ENCODE results near the gene GSTO2.
"Not testable (repeated sequence)": the region's sequence is repeated elsewhere in the genome, so short reads cannot be mapped to it uniquely, and the experiment has no call there.

The GSTO2 gene

DNA sequence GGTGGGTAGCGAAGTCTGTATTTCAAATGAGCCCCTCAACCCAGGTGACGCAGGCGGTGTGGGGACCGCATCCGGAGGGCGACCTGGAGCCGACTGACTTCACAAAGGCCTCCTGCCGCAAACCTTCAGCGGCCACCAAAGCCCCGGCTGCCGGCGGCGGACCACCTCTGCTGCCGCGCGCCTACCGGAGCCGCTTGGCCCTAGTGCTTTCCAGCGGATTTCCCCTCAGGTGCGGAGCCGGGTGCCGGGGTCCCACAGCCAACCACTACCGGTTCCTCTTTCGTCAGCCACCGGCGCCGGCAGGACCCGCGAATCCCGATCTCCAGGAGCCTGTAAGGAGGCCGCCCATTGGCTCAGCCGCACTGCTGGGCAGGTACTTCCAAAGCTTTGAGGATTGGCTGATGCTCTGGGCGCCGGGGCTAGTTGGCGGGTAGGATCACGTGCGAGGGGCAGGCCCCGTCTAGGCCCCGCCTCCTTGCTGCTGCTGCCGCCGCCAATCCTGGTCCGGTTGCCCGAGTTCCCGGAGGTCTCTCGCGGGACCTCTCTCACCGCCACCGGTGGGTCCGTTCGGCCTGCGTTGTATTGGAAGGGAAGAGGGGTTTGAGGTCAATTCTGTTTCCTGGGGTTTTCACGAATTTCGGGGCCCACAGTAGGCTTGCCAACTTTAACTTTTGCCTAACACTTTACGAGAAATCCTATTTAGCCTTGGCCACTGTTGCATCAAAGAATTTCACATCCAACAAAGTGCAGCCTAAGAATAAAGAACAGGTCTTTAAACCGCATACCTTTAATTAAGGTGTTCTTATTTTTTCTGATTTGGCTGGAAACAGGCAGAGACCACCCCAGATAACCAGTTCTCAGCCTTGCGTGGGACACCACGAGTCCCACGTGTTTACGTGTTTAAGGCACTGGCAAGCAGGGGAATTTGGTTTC, at the start of gene GSTO2:
GSTO2 (plus strand) TSS at position 472 of the 933 bp plus-strand sequence. CDS start 5,732 bp downstream, outside the sequence.
- DNase-seq (ENCODE audit: low read depth in 3 of 3, low spot score in 1 of 3), result peak; percentile 91 to 96 (median 95)

DNA sequence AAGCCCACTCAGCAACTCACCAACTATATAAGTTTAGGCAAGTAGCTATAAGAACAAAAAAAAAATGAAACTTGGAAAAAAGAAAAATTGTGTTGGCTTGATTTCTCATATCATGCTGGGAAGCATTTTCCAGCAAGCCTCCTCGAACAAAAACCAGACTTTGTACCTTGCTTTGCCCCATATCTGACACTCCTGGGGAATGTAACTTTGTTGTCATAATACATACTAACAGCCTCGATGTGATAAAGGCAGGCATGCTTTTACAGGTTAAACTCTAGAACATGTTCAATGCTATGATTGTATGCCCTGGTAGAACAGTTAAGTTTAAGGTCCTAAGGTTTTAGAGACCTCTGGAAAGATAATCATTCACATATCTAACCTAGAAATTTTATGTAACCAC, 48.5 kb upstream of the GSTO2 start:
- no peak for DNase-seq (ENCODE audit: low read depth in 3 of 3, low spot score in 1 of 3)

DNA sequence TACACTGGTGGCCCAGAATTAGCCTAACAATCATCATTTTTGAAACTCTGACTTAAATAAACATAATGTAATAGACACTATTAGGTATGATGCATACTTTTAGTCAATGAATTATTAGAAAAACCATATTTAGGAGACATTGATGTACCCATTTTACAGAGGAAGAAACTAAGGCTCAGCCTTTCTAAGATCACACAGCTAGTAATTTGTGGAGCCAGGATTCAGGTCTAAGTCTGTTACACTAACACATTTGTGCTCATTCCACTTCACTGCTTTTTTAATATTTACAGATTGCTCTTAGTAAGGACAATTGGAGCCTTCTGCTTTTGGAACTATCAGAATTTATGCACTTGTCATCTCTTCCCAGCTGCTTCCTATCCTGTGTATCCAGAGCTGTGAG, 45.7 kb upstream of the GSTO2 start:
- no peak for DNase-seq (ENCODE audit: low read depth in 3 of 3, low spot score in 1 of 3)

DNA sequence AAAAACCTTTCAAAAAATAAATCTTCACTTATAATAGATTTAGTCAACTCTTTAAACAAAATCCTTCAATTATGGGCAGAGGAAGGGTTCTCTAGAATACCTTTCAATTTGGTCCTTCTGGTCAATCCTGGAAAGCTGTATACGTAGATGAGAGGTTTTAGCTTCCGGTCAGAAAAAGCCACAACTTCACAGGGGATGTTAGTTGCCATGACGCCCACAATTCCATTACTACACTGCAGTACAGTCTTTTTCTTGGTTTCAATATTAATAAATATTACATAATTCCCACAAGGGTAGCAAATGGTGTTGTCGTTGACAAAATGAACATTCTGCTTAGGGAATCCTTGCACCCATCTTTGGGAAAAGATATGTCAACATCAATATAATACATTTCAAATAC, 38.5 kb upstream of the GSTO2 start:
- no peak for DNase-seq (ENCODE audit: low read depth in 3 of 3, low spot score in 1 of 3)

DNA sequence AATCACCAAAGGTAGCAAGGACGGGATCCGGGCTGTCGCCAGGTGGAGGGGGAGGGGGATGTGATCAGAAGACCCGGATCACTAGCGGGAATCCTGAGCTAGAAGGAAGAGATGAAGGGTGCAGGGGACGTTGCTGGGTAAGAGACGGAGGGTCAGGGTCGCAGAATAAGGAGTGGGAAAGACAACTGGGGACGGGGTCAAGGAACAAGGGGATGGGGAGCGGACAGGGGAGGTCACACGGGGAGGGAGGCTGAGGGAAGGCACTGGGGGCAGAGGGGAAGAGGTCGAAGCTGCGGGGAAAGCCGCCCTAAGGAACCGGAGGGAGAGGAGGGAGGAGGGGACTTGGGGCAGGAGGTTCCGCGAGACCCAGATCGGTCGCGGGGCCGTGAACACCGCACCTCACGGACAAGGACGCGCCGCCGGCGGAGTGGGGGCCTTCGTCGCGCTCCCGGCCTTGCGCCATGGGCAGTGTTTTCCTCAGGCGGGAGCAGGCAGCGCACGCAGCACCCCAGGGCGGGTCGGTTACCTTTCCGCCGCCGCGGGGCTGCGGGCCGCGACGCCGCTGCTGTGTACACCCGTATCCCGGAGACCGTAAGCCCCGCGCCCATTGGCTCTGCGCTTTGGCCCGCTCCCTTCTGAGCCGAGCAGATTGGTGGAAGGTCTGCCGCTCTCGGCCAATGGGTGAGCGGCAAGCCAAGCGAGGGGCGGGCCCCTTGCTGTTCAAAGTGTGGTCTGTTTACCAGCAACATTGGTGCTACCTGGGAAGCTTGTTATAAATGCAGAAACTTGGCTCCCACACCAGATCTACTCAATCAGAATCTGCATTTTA, 37.0 kb upstream of the GSTO2 start, which contains the start of gene CFAP43:
CFAP43 (minus strand) TSS at position 581 of the 829 bp plus-strand sequence; CDS start at position 463, 118 bp downstream.
- DNase-seq (ENCODE audit: low read depth in 3 of 3, low spot score in 1 of 3), result peak; percentile 99 to 100 (median 99)

DNA sequence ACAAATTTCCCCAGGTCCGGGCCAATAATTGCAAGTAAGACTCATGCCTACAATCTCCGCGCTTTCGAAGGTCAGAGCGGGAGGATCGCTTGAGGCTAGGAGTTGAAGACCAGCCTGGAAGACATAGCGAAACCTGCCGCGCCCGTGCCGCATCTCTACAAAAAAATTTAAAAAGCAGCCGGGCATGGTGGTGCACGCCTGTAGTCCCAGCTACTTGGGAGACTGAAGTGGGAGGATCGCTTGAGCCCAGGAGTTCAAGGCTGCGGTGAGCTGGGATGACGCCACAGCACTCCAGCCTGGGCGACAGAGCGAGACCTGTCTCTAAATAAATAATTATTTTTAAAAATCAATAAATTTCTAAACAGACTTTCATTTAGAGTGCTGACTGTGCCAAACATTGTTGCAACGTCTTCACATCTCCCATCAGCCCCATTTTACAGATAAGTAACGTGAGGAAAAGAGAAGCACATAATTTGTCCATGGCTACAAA, 36.3 kb upstream of the GSTO2 start:
- DNase-seq (ENCODE audit: low read depth in 3 of 3, low spot score in 1 of 3), result no peak

DNA sequence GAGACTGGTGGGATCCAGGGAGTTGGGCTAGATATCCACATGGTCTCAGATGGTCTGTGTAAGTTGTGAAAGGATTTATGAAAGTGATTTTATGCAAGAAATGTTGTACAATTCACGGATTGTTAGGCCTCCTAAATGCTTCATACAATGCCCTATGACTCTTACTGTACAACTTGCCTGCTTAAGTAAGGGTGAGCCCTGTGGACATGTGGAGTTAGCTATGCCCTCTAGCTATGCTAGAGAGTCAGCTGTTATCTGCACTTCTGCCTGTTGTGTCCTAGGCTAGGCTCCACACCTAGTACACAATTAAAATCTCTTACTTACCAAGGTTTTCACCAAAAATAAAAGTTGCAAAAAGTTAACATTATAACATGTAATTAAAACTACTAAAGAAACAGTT, 35.2 kb upstream of the GSTO2 start:
- DNase-seq (ENCODE audit: low read depth in 3 of 3, low spot score in 1 of 3), result no peak

DNA sequence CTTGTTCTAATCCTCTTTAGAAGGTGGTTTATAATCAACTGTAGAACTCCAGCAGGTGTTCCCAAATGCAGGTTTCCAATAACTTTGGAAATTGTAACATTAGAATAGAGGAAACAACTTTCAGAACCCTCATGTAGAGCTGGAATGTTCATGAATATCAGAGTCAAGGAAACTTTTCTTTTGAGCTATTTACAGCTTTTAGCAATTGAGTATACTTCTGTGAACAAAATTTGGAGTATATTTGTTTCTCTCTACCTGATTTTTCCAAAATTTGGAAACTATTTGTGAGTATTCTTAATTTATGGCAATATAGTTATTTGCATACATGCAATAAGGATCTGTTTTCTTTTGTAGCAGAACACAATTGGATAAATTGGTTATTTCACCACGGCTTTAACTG, 34.0 kb upstream of the GSTO2 start:
- DNase-seq (ENCODE audit: low read depth in 3 of 3, low spot score in 1 of 3), result no peak

DNA sequence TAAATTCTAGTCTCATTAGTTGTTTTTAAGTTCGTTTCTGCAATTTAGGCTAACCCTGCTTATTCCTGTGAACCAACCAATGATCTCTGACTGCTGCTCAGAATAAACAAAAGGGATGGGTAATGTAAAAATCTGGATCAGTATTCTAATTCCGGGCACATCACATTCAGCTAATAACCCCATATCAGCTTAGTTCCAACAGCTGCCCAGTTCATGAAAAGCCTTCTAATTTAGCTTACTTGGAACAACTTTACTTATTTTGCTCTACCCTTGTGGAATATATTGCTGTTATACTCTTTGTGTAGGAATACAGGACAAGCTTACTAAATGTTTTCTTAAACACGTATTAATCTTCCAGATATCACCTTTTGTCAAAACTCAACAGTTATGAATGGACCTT, 33.2 kb upstream of the GSTO2 start:
- DNase-seq (ENCODE audit: low read depth in 3 of 3, low spot score in 1 of 3), result no peak

DNA sequence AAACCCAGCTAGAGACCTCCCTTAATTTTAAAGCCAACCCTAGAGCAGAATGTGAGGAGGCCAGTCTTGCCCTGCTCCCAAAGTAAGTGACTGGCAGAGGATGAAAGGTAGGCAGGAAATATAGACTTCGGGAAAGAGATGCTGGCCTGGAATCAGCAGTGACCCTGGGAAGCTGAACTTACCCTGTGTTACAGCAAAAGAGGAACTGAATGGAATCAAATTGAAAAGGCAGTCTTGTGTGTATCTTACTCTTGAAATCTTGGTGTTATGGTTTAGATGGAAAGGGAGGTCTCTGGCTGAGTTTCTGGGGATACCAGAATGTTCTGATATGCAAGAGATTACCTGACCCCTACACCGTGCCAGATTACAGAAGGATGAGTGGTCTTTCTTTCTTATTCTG, 28.9 kb upstream of the GSTO2 start:
- DNase-seq (ENCODE audit: low read depth in 3 of 3, low spot score in 1 of 3), result no peak

DNA sequence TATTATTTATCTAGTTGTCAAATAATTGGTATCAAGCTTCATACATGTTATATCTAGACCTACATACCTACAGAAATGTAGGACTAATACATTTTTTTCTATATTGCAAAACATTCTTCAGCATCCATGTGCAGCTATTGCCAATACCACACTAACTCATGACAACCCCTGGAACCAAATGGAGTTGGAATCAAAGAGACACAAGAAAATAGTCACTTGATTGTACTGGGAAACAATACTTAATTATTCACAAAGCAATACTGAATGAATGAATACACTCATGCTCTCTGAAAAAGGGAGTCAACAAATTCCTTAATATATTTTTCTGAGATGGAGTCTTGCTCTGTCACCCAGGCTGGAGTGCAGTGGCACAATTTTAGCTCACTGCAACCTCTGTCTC, 26.4 kb upstream of the GSTO2 start:
- DNase-seq (ENCODE audit: low read depth in 3 of 3, low spot score in 1 of 3), result no peak

DNA sequence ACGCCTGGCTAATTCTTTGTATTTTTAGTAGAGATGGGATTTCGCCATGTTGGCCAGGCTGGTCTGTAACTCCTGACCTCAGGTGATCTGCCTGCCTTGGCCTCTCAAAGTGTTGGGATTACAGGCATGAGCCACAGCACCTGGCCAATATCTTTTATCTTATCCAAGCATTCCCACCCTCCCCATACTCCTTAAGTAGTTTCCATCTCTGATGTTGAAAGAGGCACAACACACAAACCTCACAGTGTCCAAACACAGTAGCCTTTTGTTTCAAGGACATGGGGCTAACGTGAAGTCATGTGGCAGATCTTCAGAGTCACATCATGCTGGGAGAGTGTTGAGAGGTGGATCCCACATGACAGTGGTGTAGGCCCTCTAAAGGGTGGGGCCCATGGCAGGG, 26.0 kb upstream of the GSTO2 start:
- not testable (repeated sequence) for DNase-seq (ENCODE audit: low read depth in 3 of 3, low spot score in 1 of 3)

DNA sequence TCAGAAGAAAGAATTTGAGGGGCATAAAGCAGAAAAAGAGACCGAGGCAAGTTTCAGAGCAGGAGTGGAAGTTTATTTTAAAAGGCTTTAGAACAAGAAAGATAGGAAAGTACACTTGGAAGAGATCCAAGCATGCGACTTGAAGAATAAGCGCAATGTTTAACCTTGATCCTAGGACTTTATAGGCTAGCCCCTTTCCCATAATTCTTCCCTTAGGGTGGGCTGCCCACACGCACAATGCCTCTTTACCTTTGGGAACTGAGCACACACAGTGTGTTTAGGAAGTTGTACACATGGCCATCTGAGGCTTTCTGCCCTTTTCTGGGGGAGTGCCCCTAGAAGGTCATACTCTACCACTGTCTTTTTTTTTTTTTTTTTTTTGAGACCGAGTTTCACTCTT, 25.5 kb upstream of the GSTO2 start:
- no peak for DNase-seq (ENCODE audit: low read depth in 3 of 3, low spot score in 1 of 3)

DNA sequence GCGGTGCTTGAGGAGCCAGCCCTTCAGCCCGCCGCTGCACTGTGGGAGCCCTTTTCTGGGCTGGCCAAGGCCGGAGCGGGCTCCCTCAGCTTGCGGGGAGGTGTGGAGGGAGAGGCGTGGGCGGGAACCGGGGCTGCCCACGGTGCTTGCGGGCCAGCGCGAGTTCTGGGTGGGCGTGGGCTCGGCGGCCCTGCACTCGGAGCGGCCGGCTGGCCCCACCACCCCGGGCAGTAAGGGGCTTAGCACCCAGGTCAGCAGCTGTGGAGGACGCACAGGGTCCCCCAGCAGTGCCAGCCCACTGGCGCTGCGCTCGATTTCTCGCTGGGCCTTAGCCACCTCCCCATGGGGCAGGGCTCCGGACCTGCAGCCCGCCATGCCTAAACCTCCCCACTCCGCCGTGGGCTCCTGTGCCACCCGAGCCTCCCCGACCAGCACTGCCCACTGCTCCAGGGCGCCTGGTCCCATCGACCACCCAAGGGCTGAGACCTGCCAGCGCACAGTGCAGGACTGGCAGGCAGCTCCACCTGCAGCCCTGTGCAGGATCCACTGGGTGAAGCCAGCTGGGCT, 23.8 kb upstream of the GSTO2 start:
- no peak for DNase-seq (ENCODE audit: low read depth in 3 of 3, low spot score in 1 of 3)

DNA sequence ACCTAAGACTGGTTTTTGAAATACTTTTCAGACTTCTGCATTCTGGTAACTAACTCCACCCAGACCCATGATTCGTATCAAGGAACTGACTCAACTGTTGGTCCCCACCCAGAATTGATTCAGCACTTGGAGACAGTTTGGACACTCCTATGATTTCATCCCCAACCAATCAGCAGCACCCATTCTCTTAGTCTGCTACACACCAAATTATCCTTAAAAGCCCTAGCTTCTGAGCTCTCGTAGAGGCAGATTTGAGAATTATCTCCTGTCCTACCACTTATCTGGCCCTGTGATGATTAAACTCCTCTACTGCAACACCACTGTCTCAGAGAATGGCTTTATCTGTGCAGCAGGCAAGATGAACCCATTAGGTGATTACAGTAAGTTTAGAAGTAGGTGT, 22.0 kb upstream of the GSTO2 start:
- DNase-seq (ENCODE audit: low read depth in 3 of 3, low spot score in 1 of 3), result no peak

DNA sequence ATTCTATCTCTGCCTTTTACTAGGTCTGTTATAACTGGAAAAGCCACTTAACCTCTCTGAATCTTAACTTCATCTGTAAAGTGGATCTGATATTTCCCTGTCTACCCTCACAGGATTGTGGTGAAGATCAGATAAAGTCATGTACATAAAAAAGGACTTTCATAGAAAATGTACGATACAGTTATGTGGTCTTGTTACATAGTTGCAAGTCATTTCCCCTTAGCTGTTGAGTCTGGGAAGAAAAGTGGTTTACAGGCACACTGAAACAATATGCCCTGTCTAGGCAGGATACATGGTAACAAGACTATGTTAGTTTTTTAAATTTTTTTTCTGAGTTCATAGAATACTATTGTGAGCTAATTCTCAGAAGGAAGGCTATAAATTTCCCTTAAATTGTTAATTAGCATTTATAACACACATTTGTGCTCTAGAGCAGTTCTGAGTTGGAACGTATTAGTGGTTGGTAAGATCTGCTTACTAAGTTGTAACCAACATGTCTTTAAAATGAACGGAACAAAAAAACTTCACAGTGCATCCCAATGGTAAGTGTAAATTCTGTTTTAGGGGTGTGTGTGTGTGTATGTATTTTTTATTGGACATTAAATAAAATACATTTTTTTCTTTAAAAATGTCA, 21.4 kb upstream of the GSTO2 start:
- no peak for DNase-seq (ENCODE audit: low read depth in 3 of 3, low spot score in 1 of 3)

DNA sequence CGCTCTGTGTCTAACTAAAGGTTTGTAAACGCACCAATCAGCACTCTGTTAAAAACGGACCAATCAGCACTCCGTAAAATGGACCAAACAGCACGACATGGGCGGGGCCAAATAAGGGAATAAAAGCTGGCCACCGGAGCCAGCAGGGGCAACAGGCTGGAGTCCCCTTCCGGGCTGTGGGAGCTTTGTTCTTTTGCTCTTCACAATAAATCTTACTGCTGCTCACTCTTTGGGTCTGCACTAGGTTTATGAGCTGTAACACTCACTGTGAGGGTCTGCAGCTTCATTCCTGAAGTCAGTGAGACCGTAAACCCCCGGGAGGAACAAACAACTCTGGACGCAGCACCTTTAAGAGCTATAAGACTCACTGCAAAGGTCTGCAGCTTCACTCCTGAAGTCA, 20.1 kb upstream of the GSTO2 start:
- DNase-seq (ENCODE audit: low read depth in 3 of 3, low spot score in 1 of 3), result not testable (repeated sequence)

DNA sequence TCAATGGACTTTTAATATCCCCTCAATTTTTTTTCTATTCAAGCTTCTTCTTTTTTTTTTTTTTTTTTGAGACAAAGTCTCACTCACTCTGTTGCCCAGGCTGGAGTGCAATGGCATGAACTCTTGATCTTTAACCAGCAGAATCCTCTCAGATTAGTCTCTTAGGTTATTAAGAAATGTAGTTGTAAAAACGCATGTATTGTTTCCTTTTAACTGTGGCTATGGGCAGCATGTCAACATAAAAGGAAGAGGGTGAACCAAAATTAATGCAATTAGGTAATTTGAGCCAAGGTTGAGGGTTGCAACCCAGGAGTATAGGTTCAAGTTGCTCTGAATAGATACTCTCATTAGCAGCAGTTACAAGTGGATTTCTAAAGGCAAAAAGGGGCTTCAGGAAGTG, 18.6 kb upstream of the GSTO2 start:
- DNase-seq (ENCODE audit: low read depth in 3 of 3, low spot score in 1 of 3), result no peak

DNA sequence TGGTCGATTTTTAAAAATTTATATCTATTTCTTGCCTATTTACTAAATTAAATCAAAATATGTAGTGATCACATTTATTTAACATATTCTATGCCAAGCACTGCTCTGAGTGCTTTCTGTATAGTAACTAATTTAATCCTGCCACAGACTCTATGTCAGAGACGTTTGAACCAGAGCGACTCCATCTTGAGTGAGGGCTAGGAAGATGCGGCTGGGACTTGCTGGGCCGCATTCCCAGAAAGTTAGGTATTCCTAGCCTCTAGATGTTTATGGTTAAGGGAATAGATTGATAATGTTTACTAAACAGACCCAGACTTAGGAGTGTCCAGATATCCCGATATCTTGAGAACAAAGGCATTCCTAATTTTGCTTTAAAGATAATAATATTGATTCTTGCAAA, 17.5 kb upstream of the GSTO2 start:
- no peak for DNase-seq (ENCODE audit: low read depth in 3 of 3, low spot score in 1 of 3)

DNA sequence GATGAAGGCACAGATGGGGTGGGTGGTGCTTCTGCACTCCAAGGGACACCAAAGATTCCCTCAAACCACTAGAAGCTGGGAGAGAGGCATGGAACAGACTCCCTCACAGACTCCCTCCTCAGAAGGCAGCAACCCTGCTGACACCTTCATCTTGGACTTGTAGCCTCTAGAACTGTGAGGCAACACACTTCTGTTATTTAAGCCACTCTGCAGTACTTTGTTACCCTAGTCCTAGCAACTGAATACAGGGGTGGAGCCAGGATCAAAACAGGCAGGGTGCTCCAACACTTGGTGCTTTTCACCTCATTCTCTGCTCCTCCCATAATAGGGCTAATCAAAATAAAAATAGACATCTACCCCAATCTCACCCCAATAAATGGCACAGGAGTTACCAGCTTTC, 16.6 kb upstream of the GSTO2 start:
- no peak for DNase-seq (ENCODE audit: low read depth in 3 of 3, low spot score in 1 of 3)

DNA sequence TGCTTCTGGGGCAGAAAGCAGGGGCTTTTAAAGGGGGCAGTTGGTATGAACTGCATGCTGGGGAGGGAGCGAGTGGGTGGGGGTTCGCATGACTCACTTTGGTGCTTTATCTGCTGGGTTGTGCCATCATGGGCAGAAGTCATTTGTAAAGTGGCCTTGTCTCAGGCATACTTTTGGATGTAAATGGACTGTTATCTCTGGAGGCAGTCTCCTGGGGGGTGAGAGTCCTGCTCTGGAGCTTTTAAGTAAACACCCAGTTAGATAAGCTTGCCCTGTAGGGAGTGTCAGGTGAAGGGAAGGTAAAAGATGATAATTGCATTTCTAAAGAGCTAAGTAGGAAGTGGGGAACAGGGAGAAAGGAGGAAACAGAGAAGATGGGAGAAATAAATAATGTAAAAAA, 15.9 kb upstream of the GSTO2 start:
- no peak for DNase-seq (ENCODE audit: low read depth in 3 of 3, low spot score in 1 of 3)

Data from stimulated activated CD4-positive, alpha-beta T cell treated with anti-CD3 and anti-CD28 coated beads, TNF-alpha, amount 100 ng/mL, for 1 hour (primary cell).